Stimulated activated CD8-positive, alpha-beta memory T cell treated with anti-CD3 and anti-CD28 coated beads, Interleukin-4, amount 100 ng/mL, for 1 hour (primary cell): Measurements from ENCODE around the gene KRTAP9-2.
"Not testable (repeated sequence)": the region's sequence is repeated elsewhere in the genome, so short reads cannot be mapped to it uniquely, and the experiment has no call there.

Experiments
- DNase-seq, 2 donors: peaks; one replicate each; pipeline ENCODE4 v3.0.0-alpha.2; 2020; ENCODE audit warnings: low read depth in 2 of 2, low spot score in 1 of 2

Gene KRTAP9-2

GRCh38 chr17:41232399-41233105, 6.1 kb downstream of the KRTAP9-2 start, which contains the start of gene KRTAP9-3:
TSS of gene KRTAP9-3 (plus strand) at chr17:41232449. CDS start at chr17:41232502, 53 bp downstream.
- not testable (repeated sequence) for DNase-seq

- DNase-seq, result not testable (repeated sequence)
Observed at GRCh38 chr17:41237116-41237515, 10.7 kb downstream of the KRTAP9-2 start.

- DNase-seq, result not testable (repeated sequence)
Observed at GRCh38 chr17:41237949-41238437, 11.5 kb downstream of the KRTAP9-2 start, which contains the start of gene KRTAP9-8. TSS of gene KRTAP9-8 (plus strand) at chr17:41237999. CDS start at chr17:41238052, 53 bp downstream.

- not testable (repeated sequence) for DNase-seq
Observed at GRCh38 chr17:41246995-41247787, 20.7 kb downstream of the KRTAP9-2 start.

- not testable (repeated sequence) for DNase-seq
Observed at GRCh38 chr17:41249637-41250240, 23.3 kb downstream of the KRTAP9-2 start, which contains the start of gene KRTAP9-4. TSS of gene KRTAP9-4 (plus strand) at chr17:41249687. CDS start at chr17:41249721, 34 bp downstream.

- DNase-seq, result no peak
Observed at GRCh38 chr17:41251261-41251660, 24.8 kb downstream of the KRTAP9-2 start.

GRCh38 chr17:41254861-41255260, 28.4 kb downstream of the KRTAP9-2 start:
- DNase-seq, result no peak

GRCh38 chr17:41255381-41256290, 29.2 kb downstream of the KRTAP9-2 start, which contains the start of gene KRTAP9-9:
TSS of gene KRTAP9-9 (plus strand) at chr17:41255384.
- DNase-seq, result not testable (repeated sequence)

GRCh38 chr17:41256291-41256685, 29.8 kb downstream of the KRTAP9-2 start:
- DNase-seq, result no peak

GRCh38 chr17:41258406-41258805, 32.0 kb downstream of the KRTAP9-2 start:
- DNase-seq, result no peak

- DNase-seq, result no peak
Observed at GRCh38 chr17:41263212-41263611, 36.8 kb downstream of the KRTAP9-2 start.

GRCh38 chr17:41264599-41264998, 38.2 kb downstream of the KRTAP9-2 start:
- no peak for DNase-seq

- DNase-seq, result no peak
Observed at GRCh38 chr17:41265078-41265477, 38.6 kb downstream of the KRTAP9-2 start, which contains the start of gene KRTAP9-6. TSS of gene KRTAP9-6 (plus strand) at chr17:41265378. CDS start at chr17:41265378, 0 bp downstream.

- no peak for DNase-seq
Observed at GRCh38 chr17:41267711-41268110, 41.3 kb downstream of the KRTAP9-2 start.

GRCh38 chr17:41271323-41271722, 44.9 kb downstream of the KRTAP9-2 start:
- not testable (repeated sequence) for DNase-seq

- no peak for DNase-seq
Observed at GRCh38 chr17:41271858-41272257, 45.4 kb downstream of the KRTAP9-2 start.

- not testable (repeated sequence) for DNase-seq
Observed at GRCh38 chr17:41275648-41276190, 49.3 kb downstream of the KRTAP9-2 start, which contains the start of gene KRTAP9-7. TSS of gene KRTAP9-7 (plus strand) at chr17:41275698. CDS start at chr17:41275698, 0 bp downstream.
